Measurements from ENCODE around the gene CNOT6L. TPM values are rescaled to one million over a fixed set of nuclear protein-coding genes. Genes with fewer than 3 reads are reported as not detected.
A peak's percentile ranks its signal among the peaks of the same experiment; 100 is the strongest.

Gene CNOT6L
- polyA plus RNA-seq, 1 donor from 2014 or later = 14.4 TPM

GRCh38 chr4:77676842-77677241 is 142.3 kb downstream of the CNOT6L start:
- H2AFZ ChIP-seq (ENCODE audit: low read depth, low read length) = no peak overlapping the region
- H3K9ac ChIP-seq (ENCODE audit: low read length) = no peak overlapping the region
- no peaks in the 10 kb centered on the region for H3K9me3 ChIP-seq (ENCODE audit: low read length)
- no peak overlapping the region for H3K4me2 ChIP-seq (ENCODE audit: low read length)
- H4K20me1 ChIP-seq (ENCODE audit: insufficient read depth) = no peaks in the 10 kb centered on the region
- no peaks in the 10 kb centered on the region for H3K27me3 ChIP-seq (ENCODE audit: insufficient read depth, low read depth, low read length)
- H3F3A ChIP-seq (ENCODE audit: insufficient read depth, low read length, poor library complexity, severe bottlenecking) = no peaks in the 10 kb centered on the region
- H3K4me3 ChIP-seq (ENCODE audit: low read length) = no peak overlapping the region
- TF ChIP-seq REST (IDR thresholded peaks at IDR 0.05; ENCODE audit: borderline replicate concordance) (no peak), POLR2AphosphoS5 (IDR thresholded peaks at IDR 0.05) (no peak), RAD21 (conservative IDR thresholded peaks at IDR 0.05) (no peak), TAF1 (IDR thresholded peaks at IDR 0.05; ENCODE audit: low read depth) (no peak)
- no peaks in the 10 kb centered on the region for H3K36me3 ChIP-seq (ENCODE audit: insufficient read depth, low read length)
- H3K27ac ChIP-seq (ENCODE audit: low read length) = no peak overlapping the region
- H3K79me2 ChIP-seq (replicated peaks; ENCODE audit: insufficient read depth, low read length) = no peaks in the 10 kb centered on the region
- no peaks in the 10 kb centered on the region for H3K9me2 ChIP-seq (ENCODE audit: insufficient read depth, low read length)

- Histone ChIP-seq H3K4me3 (ENCODE audit: low read length) (no peak overlapping the region), H3F3A (ENCODE audit: insufficient read depth, low read length, poor library complexity, severe bottlenecking) (no peaks in the 10 kb centered on the region)
Observed at GRCh38 chr4:77671051-77671450, 148.1 kb downstream of the CNOT6L start.

GRCh38 chr4:77669946-77670590 is 149.1 kb downstream of the CNOT6L start:
- no peak for TF ChIP-seq MXI1 (conservative IDR thresholded peaks at IDR 0.05; ENCODE audit: poor library complexity, severe bottlenecking)
- no peak for TF ChIP-seq CTCF (IDR thresholded peaks at IDR 0.05; ENCODE audit: poor library complexity, severe bottlenecking)
- TF ChIP-seq EP300 (conservative IDR thresholded peaks at IDR 0.05; ENCODE audit: poor library complexity, severe bottlenecking) = no peak
- no peak for TF ChIP-seq SMC3 (conservative IDR thresholded peaks at IDR 0.05; ENCODE audit: poor library complexity)
- no peak for TF ChIP-seq EZH2 (IDR thresholded peaks at IDR 0.05; ENCODE audit: borderline replicate concordance, insufficient read depth, low read length, poor library complexity, severe bottlenecking)
- TF ChIP-seq POLR2AphosphoS5 (IDR thresholded peaks at IDR 0.05) = no peak
- no peak for TF ChIP-seq TAF1 (IDR thresholded peaks at IDR 0.05; ENCODE audit: low read depth)
- TF ChIP-seq REST (IDR thresholded peaks at IDR 0.05; ENCODE audit: borderline replicate concordance) = no peak
- no peak for TF ChIP-seq RAD21 (conservative IDR thresholded peaks at IDR 0.05)
- no peaks in the 10 kb centered on the region for H3F3A ChIP-seq (ENCODE audit: insufficient read depth, low read length, poor library complexity, severe bottlenecking)
- peak overlapping the region; percentile 62 for H3K27ac ChIP-seq (ENCODE audit: low read length)
- H2AFZ ChIP-seq (ENCODE audit: low read depth, low read length) = no peak overlapping the region
- no peak overlapping the region for H3K4me2 ChIP-seq (ENCODE audit: low read length)
- H3K27me3 ChIP-seq (ENCODE audit: insufficient read depth, low read depth, low read length) = no peaks in the 10 kb centered on the region
- no peak overlapping the region for H3K4me3 ChIP-seq (ENCODE audit: low read length)
- no peaks in the 10 kb centered on the region for H4K20me1 ChIP-seq (ENCODE audit: insufficient read depth)
- no peaks in the 10 kb centered on the region for H3K79me2 ChIP-seq (replicated peaks; ENCODE audit: insufficient read depth, low read length)
- H3K9me2 ChIP-seq (ENCODE audit: insufficient read depth, low read length) = no peaks in the 10 kb centered on the region
- H3K9me3 ChIP-seq (ENCODE audit: low read length) = no peaks in the 10 kb centered on the region
- no peaks in the 10 kb centered on the region for H3K36me3 ChIP-seq (ENCODE audit: insufficient read depth, low read length)
- no peak overlapping the region for H3K9ac ChIP-seq (ENCODE audit: low read length)

More at GRCh38 chr4:77671051-77671450, 148.1 kb downstream of the CNOT6L start:
- Histone ChIP-seq H3K79me2 (replicated peaks; ENCODE audit: insufficient read depth, low read length) (no peaks in the 10 kb centered on the region), H3K27me3 (ENCODE audit: insufficient read depth, low read depth, low read length) (no peaks in the 10 kb centered on the region), H3K9me3 (ENCODE audit: low read length) (no peaks in the 10 kb centered on the region), H2AFZ (ENCODE audit: low read depth, low read length) (no peak overlapping the region), H3K27ac (ENCODE audit: low read length) (peak overlapping the region; percentile 62), H3K4me2 (ENCODE audit: low read length) (no peak overlapping the region), H3K36me3 (ENCODE audit: insufficient read depth, low read length) (no peaks in the 10 kb centered on the region), H4K20me1 (ENCODE audit: insufficient read depth) (no peaks in the 10 kb centered on the region), H3K9me2 (ENCODE audit: insufficient read depth, low read length) (no peaks in the 10 kb centered on the region), H3K9ac (ENCODE audit: low read length) (no peak overlapping the region)
- TF ChIP-seq POLR2AphosphoS5 (IDR thresholded peaks at IDR 0.05) = no peak

Measured in neural cell (in vitro differentiated cells).